HL-60 (cell line): ENCODE results near the gene PABPN1L.

Source experiments
- DNase-seq, 2 experiments: peaks; one replicate each; pipeline ENCODE4 v3.0.0-alpha.2; 2010 to 2020; ENCODE audit warnings: low read depth in 1 of 2, low spot score in 1 of 2
- H3K27ac ChIP-seq: fragments of 250-450 bp; sonication (Bioruptor Pico); replicated peaks from 2 replicates; pipeline ENCODE4 v1.5.1; 2020; ENCODE audit warnings: mild to moderate bottlenecking, moderate library complexity
- H3K27me3 ChIP-seq: fragments of 250-450 bp; sonication (Bioruptor Pico); 2 replicates; pipeline ENCODE4 v1.5.1; 2021; ENCODE audit warnings: mild to moderate bottlenecking, moderate library complexity; ENCODE audit not compliant: insufficient read depth, poor library complexity, severe bottlenecking
- H3K4me3 ChIP-seq: replicated peaks from 2 replicates; pipeline ENCODE4 v1.5.1; 2011; ENCODE audit warnings: mild to moderate bottlenecking, control low read depth, low read length; ENCODE audit not compliant: insufficient read depth
- CTCF ChIP-seq: IDR thresholded peaks from one replicate; pipeline ENCODE4 v1.5.1; 2011; ENCODE audit warnings: low read length, control low read depth, inconsistent platforms; ENCODE audit not compliant: insufficient read depth
- GABPA ChIP-seq: IDR thresholded peaks from 2 replicates; pipeline ENCODE4 v1.6.1; 2012; ENCODE audit warnings: low read depth
- POLR2AphosphoS5 ChIP-seq: IDR thresholded peaks from 2 replicates; pipeline ENCODE4 v1.6.1; 2012; ENCODE audit warnings: low read depth
- REST ChIP-seq: IDR thresholded peaks from 2 replicates; pipeline ENCODE4 v1.6.1; 2012; ENCODE audit warnings: low read depth; ENCODE audit not compliant: insufficient replicate concordance
- SPI1 ChIP-seq: IDR thresholded peaks from 2 replicates; pipeline ENCODE4 v1.6.1; 2012; ENCODE audit warnings: low read depth, mild to moderate bottlenecking, borderline replicate concordance

PABPN1L gene

GRCh38 chr16:88913870-88914269 is 47.4 kb upstream of the PABPN1L start:
- H3K4me3 ChIP-seq = no peak overlapping the region
- no peak for DNase-seq
- no peak overlapping the region for H3K27ac ChIP-seq
- no peak for TF ChIP-seq GABPA
- TF ChIP-seq CTCF = no peak
- no peak for TF ChIP-seq SPI1
- no peak for TF ChIP-seq REST
- TF ChIP-seq POLR2AphosphoS5 = no peak
- H3K27me3 ChIP-seq = no peaks in the 10 kb centered on the region

GRCh38 chr16:88913001-88913612 is 46.6 kb upstream of the PABPN1L start:
- DNase-seq = no peak
- Histone ChIP-seq H3K27me3 (no peaks in the 10 kb centered on the region), H3K27ac (no peak overlapping the region), H3K4me3 (no peak overlapping the region)
- no peak for TF ChIP-seq POLR2AphosphoS5
- no peak for TF ChIP-seq REST
- no peak for TF ChIP-seq SPI1
- no peak for TF ChIP-seq CTCF
- no peak for TF ChIP-seq GABPA

GRCh38 chr16:88912556-88912955 is 46.1 kb upstream of the PABPN1L start:
- no peaks in the 10 kb centered on the region for H3K27me3 ChIP-seq
- no peak for DNase-seq
- no peak for TF ChIP-seq CTCF
- no peak for TF ChIP-seq POLR2AphosphoS5
- no peak for TF ChIP-seq GABPA
- TF ChIP-seq SPI1 = no peak
- TF ChIP-seq REST = no peak
- no peak overlapping the region for H3K4me3 ChIP-seq
- no peak overlapping the region for H3K27ac ChIP-seq
